SH-SY5Y (cell line): ENCODE results near the gene NACC2.

Source experiments
- GATA2 ChIP-seq: IDR thresholded peaks from 2 replicates; pipeline ENCODE4 v1.6.1; 2011; ENCODE audit warnings: mild to moderate bottlenecking, low read depth, low read length
- GATA3 ChIP-seq: IDR thresholded peaks from 2 replicates; pipeline ENCODE4 v1.6.1; 2011; ENCODE audit warnings: low read depth, mild to moderate bottlenecking, low read length, moderate library complexity

- TF ChIP-seq GATA3 = no peak
- no peak for TF ChIP-seq GATA2
These were observed 42.6 kb downstream of the NACC2 start for GRCh38 chr9:136052472-136052880.
